HPDE6-E6E7 (cell line): ENCODE measurements around the gene SLC25A25.
A peak's percentile ranks its signal among the peaks of the same experiment; 100 is the strongest.
"Not testable (repeated sequence)": the region's sequence is repeated elsewhere in the genome, so short reads cannot be mapped to it uniquely, and the experiment has no call there.

Experiments used
- DNase-seq: peaks from one replicate; pipeline ENCODE4 v3.0.0; 2011; ENCODE audit warnings: missing footprints; ENCODE audit errors: extremely low spot score

SLC25A25 gene

DNA sequence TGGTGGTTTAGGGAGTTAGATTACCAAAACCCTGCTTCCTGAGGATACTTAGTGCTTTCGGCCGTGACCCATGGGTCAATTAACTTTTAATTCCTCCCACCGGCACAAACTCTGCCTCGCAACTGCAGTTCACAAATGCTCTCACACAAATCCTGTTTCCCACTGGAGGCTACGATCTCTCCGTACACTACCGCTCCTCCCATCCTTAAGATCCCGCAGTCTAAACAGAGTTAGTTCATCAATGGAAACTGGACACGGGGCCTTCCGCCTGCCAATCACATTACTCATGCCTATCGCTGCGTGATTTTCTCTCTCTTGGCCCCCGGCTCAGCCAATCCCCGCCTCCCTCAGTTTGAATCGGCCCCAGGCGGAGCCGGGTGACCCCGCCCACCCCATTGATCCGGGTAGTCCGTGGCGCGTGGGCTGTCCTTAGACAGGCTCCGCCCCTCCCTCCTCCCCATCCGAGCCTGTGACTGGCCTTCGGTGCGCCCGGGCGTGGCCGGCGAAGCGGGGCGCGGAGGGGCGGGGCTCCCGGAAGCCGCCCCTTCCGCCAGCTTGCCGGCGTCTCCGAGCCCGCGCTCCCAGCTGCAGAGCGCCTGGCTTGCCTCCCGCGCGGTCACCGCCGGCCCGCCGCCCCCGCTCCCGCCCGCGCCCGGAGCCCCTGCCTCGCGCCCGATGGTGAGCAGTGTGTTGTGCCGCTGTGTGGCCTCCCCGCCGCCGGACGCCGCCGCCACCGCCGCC lies at the start of gene SLC25A25:
SLC25A25 (plus strand) TSS at position 588 of the 741 bp plus-strand sequence; CDS start at position 676, 88 bp downstream.
- peak; percentile 95 for DNase-seq

DNA sequence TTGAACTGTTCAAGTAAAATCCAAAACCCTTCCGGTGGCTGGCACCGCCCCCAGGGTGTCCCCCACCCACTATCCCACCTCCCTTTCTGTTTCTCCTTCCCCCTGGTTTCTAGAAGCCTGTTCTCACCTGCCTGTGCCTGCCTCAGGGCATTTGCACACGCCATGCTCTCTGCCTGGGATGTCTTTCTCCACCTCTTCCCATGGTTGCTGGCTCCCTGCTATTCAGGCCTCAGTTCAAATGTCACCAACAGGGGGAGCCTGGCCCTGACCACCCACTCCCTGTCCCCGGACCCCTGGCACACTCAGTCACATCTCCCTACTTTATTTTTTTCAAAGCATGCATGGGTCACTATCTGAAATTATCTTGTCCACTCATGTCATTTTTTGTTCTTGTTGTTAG lies 47.3 kb upstream of the SLC25A25 start:
- no peak for DNase-seq

DNA sequence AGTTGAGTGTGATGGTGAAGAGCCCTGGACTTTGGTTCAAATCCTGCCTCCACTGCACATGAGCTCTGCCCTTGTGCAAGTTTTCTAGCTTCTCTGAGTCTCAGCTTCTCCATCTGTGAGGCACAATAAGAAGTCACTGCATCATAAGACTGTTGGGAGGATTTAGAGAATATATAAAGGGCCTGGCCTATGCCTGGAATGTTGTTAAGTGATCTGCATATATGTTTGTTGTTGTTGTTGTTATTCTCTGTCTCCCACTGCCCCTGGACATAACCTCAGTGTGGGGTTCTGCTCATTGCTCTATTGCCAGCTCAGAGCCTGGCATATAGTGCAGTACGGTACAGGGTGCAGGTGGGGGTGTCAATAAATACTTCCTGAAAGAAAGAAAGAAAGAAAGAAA lies 46.9 kb upstream of the SLC25A25 start:
- DNase-seq = no peak

DNA sequence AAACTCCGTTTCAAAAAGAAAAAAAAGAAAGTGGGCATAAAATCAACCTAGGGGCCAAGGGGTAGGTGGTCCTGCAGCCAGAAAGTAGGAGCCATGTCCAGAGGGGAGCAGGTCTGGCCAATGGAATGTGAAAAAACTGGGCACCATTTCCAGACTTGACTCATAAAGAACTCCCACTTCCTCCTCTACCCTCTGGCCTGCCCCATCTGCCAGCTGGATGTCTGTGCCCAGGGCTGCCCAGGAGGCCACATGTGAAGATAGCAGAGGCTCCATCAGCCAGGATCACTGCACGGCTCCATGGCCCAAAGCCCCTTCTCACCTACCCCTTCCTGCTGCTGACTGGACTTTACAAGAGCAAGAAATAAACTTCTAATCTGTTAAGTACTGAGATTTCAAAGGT lies 45.1 kb upstream of the SLC25A25 start:
- no peak for DNase-seq

DNA sequence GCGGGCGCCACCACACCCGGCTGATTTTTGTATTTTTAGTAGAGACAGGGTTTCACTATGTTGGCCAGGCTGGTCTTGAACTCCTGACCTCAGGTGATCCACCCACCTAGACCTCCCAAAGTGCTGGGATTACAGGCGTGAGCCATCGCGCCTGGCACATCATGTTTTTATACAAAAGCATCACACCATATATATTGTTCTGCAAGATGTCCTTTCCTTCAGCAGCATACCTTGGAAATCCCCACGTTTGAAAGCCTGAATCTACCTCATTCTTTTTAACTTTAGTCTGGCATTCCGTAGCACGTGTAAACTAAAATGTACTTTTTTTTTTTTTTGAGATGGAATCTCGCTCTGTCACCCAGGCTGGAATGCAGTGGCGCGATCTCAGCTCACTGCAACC lies 44.4 kb upstream of the SLC25A25 start:
- not testable (repeated sequence) for DNase-seq

DNA sequence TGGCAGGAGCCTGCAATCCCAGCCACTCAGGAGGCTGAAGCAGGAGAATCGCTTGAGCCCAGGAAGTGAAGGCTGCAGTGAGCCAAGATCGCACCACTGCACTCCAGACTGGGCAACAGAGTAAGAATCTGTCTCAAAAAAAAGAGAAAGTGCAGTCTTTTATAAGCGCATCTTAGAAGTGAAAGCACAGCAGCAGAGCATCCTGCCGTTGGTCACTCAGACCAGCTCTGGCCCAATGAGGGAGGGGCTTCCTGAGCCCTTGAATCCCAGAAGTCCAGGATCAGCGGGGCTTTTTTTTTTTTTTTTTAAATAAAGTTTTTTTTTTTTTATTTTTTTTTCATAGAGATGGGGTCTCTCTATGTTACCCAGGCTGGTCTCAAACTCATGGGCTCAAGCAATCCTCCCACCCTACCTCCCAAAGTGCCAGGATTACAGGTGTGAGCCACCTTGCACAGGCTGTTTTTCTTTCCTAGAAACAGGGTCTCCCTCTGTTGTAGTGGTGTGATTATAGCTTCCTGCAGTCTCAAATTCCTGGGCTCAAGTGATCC lies 43.2 kb upstream of the SLC25A25 start:
- no peak for DNase-seq

DNA sequence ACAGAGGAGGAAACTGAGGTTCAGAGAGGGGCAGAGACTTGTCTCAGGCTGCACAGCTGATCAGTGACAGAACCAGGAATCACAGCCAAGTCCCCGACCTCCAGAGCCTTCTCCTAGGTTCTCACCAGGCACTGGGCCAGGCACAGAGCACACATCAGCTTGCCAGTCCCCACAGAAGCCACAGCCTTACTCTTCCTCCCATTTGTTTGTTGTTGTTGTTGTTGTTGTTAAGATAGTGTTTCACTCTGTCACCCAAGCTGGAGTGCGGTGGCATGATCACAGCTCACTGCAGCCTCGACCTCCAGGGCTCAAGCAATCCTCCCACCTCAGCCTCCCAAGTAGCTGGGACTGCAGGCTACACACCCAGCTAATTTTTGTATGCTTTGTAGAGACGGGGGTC lies 42.3 kb upstream of the SLC25A25 start:
- DNase-seq = no peak

DNA sequence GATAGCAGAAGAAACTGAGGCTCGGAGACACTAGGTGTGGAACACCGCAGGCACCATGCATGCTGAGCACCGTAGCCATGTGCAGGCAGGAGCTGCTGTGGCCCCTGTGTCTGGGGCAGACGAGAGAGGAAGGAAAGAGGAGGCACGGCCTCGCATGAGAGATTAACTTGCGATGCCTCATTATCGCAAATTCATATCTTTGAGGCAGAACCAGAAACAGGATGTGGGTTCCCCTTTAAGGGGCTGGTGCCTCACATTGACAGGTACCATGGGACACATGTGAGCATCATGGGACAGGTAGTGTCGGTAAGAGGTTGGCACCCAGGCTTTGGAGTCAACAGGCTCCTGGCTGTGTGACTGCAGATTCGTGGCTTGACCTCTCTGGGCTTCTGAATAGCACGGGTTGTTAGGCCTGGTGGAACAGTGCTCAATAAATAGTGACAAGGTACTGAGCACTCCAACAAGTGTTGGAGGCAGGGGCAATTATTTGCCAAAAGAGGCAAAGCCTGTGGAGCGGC lies 41.7 kb upstream of the SLC25A25 start:
- DNase-seq = no peak

DNA sequence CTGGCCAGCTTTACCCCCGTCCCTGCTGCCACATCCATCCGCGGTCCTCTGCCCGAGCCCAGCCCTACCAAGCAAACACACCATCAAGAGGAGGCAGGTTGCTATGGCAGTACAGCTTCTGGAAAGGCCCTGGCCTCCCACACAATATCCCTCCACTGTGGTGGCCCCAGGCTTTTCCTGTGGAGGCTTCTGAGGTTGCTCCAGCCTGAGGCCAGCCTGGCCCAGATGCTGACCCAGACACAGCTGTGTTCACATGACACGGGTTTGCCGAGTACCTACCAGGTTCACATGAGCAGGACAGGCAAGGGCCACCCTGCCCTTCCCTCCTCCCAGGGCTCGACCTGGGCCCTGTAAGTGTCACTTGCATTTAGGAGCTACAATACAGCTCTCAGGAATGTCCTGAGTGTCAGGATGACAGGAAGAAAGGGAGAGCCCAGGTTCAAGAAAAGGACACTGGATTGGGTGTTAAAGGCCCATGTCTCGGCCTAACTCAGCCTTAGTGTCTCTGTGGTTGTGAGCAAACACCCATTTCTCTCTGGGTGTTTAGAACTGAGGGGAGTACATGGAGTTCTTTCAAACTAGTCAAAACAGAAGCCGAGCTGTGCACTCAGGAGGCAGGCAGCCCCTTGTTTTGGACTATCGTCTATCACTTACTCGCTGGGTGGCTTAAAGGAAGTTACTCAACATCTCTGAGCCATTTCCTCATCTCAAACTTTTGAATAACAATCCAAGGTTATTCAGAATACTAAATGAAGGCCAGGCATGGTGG lies 41.1 kb upstream of the SLC25A25 start:
- no peak for DNase-seq

DNA sequence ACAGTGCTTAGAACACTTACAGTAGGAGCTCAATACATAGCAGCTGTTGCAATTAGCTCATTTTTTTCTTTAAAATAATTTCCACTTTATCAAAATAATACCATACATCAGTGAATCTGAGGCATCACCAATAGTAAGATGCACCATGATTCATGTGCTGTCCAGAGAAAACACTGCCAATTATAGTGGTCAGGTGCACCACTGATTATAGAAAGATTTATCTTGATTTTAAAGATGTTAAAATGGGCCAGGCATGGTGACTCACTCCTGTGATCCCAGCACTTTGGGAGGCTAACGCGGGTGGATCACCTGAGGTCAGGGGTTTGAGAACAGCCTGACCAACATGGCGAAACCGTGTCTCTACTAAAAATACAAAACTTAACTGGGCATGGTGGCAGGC lies 40.3 kb upstream of the SLC25A25 start:
- DNase-seq = no peak

DNA sequence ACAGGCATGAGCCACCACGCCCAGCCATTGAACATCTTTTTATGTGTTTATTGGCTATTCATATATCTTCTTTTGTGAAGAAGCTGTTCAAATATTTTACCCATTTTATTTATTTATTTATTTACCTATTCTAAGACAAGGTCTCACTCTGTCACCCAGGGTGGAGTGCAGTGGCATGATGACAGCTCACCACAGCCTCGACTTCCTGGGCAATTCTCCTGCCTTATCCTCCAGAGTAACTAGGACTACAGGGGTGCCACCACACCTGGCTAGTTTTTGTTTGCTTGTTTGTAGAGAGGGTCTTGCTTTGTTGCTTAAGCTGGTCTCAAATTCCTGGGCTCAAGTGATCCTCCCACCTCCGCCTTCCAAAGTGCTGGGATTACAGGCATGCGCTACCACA lies 34.4 kb upstream of the SLC25A25 start:
- no peak for DNase-seq

DNA sequence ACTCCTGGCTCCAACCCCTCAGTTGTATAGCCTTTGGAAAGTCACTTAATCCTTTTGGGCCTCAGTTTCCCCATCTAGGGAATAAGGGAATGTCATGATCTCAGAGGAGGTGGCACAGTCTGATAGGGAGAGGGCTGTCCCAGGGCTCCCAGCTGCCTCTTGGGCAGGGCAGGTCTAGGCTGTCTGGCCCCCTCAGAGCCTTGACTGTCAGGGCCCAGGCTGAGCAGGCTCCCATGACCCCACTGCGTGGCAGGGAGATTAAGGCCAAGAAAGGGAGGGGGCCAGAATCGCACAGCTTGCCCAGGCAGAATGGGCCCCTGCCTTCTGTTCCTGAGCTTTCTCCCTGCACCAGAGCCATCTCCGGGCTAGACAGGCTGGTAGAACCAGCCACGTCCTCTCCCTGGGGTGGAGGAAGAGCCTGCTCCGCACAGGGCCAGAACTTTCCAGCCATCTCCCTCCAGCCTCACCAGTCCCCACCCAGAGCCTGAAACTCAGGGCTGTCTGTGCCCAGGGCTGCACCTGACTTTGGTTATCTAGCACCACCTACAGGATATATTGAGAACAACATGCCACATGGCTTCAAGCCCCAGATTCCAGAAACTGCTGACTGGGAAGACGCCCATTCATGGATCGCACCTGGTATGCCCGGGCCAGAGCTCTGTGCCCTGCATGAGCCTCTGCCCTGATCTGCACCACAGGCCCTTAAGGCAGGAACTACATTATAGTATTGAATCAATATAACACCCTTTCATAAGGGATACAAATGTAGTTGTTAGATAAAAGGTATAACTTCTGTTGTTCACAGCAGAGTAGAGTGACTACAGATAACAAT lies 33.0 kb upstream of the SLC25A25 start:
- peak; percentile 91 for DNase-seq

DNA sequence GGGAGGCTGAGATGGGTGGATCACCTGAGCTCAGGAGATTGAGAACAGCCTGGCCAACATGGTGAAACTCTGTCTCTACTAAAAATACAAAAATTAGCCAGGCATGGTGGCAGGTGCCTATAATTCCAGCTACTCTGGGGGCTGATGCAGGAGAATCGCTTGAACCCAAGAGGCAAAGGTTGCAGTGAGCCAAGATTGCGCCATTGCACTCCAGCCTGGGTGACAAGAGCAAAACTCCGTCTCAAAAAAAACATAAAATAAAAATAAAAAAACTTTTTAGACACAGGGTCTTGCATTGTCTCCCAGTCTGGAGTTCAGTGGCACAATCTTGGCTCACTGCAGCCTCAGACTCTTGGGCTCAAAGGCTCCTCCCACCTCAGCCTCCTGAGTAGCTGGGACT lies 31.5 kb upstream of the SLC25A25 start:
- DNase-seq = not testable (repeated sequence)

DNA sequence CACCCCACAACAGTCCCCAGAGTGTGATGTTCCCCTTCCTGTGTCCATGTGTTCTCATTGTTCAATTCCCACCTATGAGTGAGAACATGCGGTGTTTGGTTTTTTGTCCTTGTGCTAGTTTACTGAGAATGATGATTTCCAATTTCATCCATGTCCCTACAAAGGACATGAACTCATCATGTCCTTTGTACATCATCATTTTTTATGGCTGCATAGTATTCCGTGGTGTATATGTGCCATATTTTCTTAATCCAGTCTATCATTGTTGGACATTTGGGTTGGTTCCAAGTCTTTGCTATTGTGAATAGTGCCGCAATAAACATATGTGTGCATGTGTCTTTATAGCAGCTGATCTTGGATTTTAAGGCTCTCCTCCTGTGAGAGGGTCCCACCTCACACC lies 27.2 kb upstream of the SLC25A25 start:
- not testable (repeated sequence) for DNase-seq

DNA sequence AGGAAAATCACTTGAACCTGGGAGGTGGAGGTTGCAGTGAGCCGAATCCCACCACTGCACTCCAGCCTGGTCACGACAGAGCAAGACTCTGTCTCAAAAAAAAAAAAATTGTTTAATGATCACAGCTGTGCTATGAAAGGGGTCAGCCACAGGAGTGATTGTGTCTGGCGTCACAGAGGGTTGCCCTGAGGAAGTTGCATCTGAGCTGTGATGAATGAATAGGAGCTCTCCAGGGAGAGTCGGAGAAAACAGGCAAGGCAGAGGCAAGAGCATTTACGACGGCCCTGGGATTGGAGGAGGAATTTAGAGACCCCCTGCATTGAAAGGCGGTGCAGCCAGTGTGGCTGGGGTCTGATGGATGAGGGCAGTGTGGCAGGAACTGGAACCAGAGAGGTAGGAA lies 26.0 kb upstream of the SLC25A25 start:
- DNase-seq = no peak

DNA sequence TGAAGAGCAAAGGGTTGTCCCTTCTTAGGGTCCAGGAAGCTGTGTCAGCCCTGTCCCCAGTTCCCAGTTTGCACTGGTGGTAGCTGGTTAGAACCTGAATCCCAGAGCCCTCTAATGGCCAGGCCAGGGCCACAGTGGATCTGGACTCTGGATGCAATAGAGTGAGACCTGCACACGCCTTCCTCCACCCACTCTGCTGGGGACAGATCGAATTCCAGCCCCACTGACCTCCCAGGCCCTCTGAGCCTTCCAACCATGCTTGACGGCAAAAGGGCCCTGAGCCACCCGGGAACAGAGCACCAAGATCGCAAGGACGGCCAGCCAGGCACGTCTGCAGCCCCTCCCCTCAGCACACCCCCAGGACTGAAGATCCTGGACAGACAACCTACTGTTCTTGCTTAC lies 24.6 kb upstream of the SLC25A25 start:
- DNase-seq = no peak

DNA sequence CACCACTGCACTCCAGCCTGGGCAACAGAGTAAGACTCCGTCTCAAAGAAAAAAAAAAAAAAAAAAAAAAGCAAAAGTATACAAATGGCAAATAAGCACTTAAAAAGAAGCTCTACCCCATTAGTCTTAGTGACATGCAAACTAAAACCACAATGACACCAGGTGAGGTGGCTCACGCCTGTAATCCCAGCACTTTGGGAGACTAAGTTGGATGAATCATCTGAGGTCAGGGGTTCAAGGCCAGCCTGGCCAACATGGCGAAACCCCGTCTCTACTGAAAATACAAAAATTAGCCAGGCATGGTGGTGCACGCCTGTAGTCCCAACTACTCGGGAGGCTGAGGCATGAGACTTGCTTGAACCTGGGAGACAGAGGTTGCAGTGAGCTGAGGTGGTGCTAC lies 22.6 kb upstream of the SLC25A25 start:
- not testable (repeated sequence) for DNase-seq

DNA sequence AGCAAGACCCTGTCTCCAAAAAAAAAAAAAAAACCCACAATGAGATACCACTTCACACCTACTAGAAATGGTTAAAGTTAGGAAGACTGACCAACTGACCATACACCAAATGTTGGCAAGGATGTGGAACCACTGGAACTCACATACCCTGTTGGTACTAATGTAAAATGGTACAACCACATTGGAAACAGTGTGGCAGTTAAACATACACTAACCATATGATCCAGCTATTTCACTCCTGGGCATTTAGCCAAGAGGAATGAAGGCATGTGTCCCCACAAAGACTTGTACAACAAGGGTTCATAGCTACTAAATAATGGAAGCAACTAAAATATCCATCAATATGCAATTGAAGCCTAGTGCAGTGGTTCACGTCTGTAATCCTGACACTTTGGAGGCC lies 22.2 kb upstream of the SLC25A25 start:
- DNase-seq = no peak

DNA sequence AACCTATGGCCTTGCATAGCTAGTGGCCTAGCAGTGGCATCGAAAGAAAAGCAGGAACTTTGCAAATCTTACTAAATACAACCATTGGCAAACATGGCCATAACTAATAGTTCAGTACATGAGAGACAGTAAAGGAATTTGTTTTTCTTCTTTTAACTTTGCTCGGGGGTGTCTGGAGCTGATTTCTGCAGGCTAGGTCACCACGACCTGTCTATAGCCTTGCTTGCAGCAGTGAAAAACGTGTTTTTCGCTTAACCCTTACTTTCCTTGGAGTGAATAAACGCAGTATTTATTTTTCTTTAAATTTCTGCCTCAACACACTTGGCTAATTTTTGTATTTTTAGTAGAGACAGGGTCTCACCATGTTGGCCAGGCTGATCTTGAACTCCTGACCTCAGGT lies 20.8 kb upstream of the SLC25A25 start:
- no peak for DNase-seq

DNA sequence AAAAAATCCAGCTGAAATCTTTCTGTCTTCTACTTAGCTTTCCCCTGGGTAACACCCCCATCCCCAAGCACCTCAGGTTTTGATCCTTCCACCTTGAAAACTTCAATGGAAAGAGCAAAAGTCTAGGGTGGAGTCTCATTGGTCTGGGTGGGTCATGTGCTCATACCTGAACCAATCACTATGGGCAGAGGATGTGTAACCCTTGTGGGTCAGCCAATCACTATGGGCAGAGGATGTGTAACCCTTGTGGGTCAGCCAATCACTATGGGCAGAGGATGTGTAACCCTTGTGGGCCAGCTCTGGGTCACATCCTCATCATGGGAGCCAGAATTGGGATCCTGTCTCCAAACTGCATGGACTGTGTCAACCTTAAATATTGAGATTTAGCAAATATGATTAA lies 19.4 kb upstream of the SLC25A25 start:
- no peak for DNase-seq

DNA sequence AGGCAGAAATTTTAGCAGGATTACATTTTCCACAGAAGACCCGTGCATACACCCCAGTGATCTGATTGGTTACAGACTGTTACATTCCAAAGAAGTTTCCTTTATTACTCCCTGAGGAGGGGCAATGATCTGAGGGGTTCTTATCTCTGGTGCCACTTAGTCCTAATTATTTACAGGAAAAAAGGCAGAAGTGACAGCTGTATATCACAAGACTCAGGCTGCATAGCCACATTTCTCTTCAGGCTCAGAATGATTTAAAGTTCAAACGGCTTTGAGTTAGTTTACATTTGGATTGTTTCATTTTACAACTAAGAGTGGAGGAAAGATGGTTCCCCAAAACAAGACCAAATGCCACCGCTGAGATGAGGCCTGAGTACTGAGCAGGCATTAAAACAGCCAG lies 18.2 kb upstream of the SLC25A25 start:
- DNase-seq = no peak
